Natural killer cell (primary cell): ENCODE measurements around the gene CPAMD8. TPM values are rescaled to one million over a fixed set of nuclear protein-coding genes. Genes with fewer than 3 reads are reported as not detected.

Source experiments
- ATAC-seq, 3 donors: fragments of 150-1000 bp in 2 of 3; fragments of 200-7000 bp in 1 of 3; cut with Tn5 transposase; 1 replicate in 1 of 3; 2 replicates in 2 of 3; pipeline ENCODE4 v1.10.0; 2021; ENCODE audit warnings: mild to moderate bottlenecking in 2 of 3, moderate library complexity in 2 of 3
- DNase-seq, 2 donors: peaks; one replicate each; pipeline versions ENCODE4 v3.0.0 to v3.0.0-alpha.2; 2013 to 2021; ENCODE audit warnings: mixed read lengths in 1 of 2
- H3K27ac ChIP-seq: one replicate; pipeline ENCODE4 v1.5.1; 2013; ENCODE audit warnings: mild to moderate bottlenecking, low read length
- H3K27me3 ChIP-seq: one replicate; pipeline ENCODE4 v1.6.1; 2013; ENCODE audit warnings: low read length; ENCODE audit not compliant: control insufficient read depth, insufficient read depth
- H3K36me3 ChIP-seq: one replicate; pipeline ENCODE4 v1.6.1; 2013; ENCODE audit warnings: low read length; ENCODE audit not compliant: control insufficient read depth, insufficient read depth
- H3K4me1 ChIP-seq: one replicate; pipeline ENCODE4 v1.6.1; 2013; ENCODE audit warnings: low read length; ENCODE audit not compliant: control insufficient read depth, insufficient read depth
- H3K4me3 ChIP-seq: one replicate; pipeline ENCODE4 v1.5.1; 2013; ENCODE audit warnings: low read length
- H3K9me3 ChIP-seq: one replicate; pipeline ENCODE4 v1.6.1; 2013; ENCODE audit warnings: low read length; ENCODE audit not compliant: control insufficient read depth, insufficient read depth
- H3K27ac Mint-ChIP-seq, 2 donors: one replicate each; pipeline ENCODE4 v1.8.0; 2022; ENCODE audit warnings: mild to moderate bottlenecking in 2 of 2, mixed read lengths in 2 of 2, moderate library complexity in 1 of 2
- H3K27me3 Mint-ChIP-seq, 2 donors: one replicate each; pipeline ENCODE4 v1.8.0; 2022; ENCODE audit warnings: low read depth in 2 of 2, mixed read lengths in 2 of 2
- H3K36me3 Mint-ChIP-seq: one replicate; pipeline ENCODE4 v1.8.0; 2022; ENCODE audit warnings: mixed read lengths
- H3K4me1 Mint-ChIP-seq, 2 donors: one replicate each; pipeline ENCODE4 v1.8.0; 2022; ENCODE audit warnings: mixed read lengths in 2 of 2
- H3K4me3 Mint-ChIP-seq: one replicate; pipeline ENCODE4 v1.8.0; 2022; ENCODE audit warnings: mild to moderate bottlenecking, moderate library complexity, mixed read lengths
- H3K9me3 Mint-ChIP-seq, 2 donors: one replicate each; pipeline ENCODE4 v1.8.0; 2022; ENCODE audit warnings: mixed read lengths in 2 of 2
- CTCF ChIP-seq: fragments of 200-600 bp; IDR thresholded peaks from one replicate; pipeline ENCODE4 v1.8.0; 2022; ENCODE audit warnings: antibody characterized with exemption
- WGBS: methylation state at CpG from one replicate; pipeline ENCODE4 v1.1.7; 2013; ENCODE audit warnings: missing lambda C conversion rate; ENCODE audit not compliant: insufficient coverage; 5-methylcytosine and 5-hydroxymethylcytosine counted together
- intact Hi-C: fragments of 100-400 bp; cut with micrococcal nuclease; formaldehyde crosslinking; loops from one replicate; pipeline ENCODE4 v1.14.2; 2022
- total RNA-seq, 4 donors: library from RNA; stranded (reverse); fragments of 120-200 nt in 1 of 4; gene quantifications; one replicate each; pipeline versions ENCODE4 v1.2.3 to v1.2.4, GENCODE V29; 2013 to 2022

Gene CPAMD8
- 1 to 10 TPM; 3.6 to 4.9 (median 4.7) TPM for total RNA-seq
- 2.3 TPM for total RNA-seq (2013)

GRCh38 chr19:17026706-17027534, at the start of gene CPAMD8:
CPAMD8 (minus strand) TSS chr19:17026810; CDS start chr19:17026642, 168 bp downstream.
- Mint-ChIP-seq H3K27me3 (peaks cover 38 to 58% of the 10 kb centered on the region in 2 donors), H3K4me1 (peaks cover 7% of the 10 kb centered on the region in 2 donors), H3K4me3 (peak within 1 kb of the TSS; percentile 47), H3K9me3 (peaks cover 2 to 6% of the 10 kb centered on the region in 2 donors), H3K36me3 (no peaks in the 10 kb centered on the region), H3K27ac (no peak within 1 kb of the TSS)
- WGBS: 5% methylated on average over 60 of the region's 67 CpGs
- TF ChIP-seq CTCF: no peak
- Histone ChIP-seq H3K27ac (no peak within 1 kb of the TSS), H3K4me1 (peaks cover 7% of the 10 kb centered on the region), H3K27me3 (peaks cover 10% of the 10 kb centered on the region), H3K9me3 (peaks cover 12% of the 10 kb centered on the region), H3K36me3 (no peaks in the 10 kb centered on the region), H3K4me3 (no peak within 1 kb of the TSS)
- no peak for DNase-seq
- intact Hi-C loops: no loop called here
- no peak for ATAC-seq

GRCh38 chr19:17075864-17076542, 49.4 kb upstream of the CPAMD8 start:
- Histone ChIP-seq H3K9me3 (no peaks in the 10 kb centered on the region), H3K27ac (peak overlapping the region; percentile 81), H3K4me3 (peak overlapping the region; percentile 70), H3K36me3 (peaks cover 4% of the 10 kb centered on the region), H3K27me3 (no peaks in the 10 kb centered on the region), H3K4me1 (peaks cover 64% of the 10 kb centered on the region)
- Mint-ChIP-seq H3K4me3 (peak overlapping the region; percentile 98), H3K9me3 (no peaks in the 10 kb centered on the region), H3K27ac (peak overlapping the region; percentile 92 to 96), H3K27me3 (no peaks in the 10 kb centered on the region), H3K36me3 (no peaks in the 10 kb centered on the region), H3K4me1 (peaks cover 51 to 72% of the 10 kb centered on the region in 2 donors)
- ATAC-seq (peak; percentile 3 to 25 (median 19)), DNase-seq (peak; percentile 56 to 67)
- no peak for TF ChIP-seq CTCF
- WGBS: under 1% methylated on average over 43 of the region's 43 CpGs
- intact Hi-C loops: loop anchor here (1.0 to 2.0 kb wide), 2 partner anchors 49 to 150 kb away; partner anchors contain the start of gene OCEL1

GRCh38 chr19:17075035-17075863, 48.6 kb upstream of the CPAMD8 start, which contains the start of the genes HAUS8 and MYO9B:
HAUS8 (minus strand) TSS chr19:17075452; CDS start chr19:17075422, 30 bp downstream.
MYO9B (plus strand) TSS chr19:17075777; CDS start chr19:17101718, 25,941 bp downstream.
- DNase-seq (peak; percentile 99 to 100), ATAC-seq (peak; percentile 89 to 98 (median 89))
- Mint-ChIP-seq H3K27me3 (peaks cover 0 to 3% of the 10 kb centered on the region in 2 donors), H3K4me3 (peak within 1 kb of the TSS; percentile 98), H3K27ac (peak within 1 kb of the TSS; percentile 92 to 96), H3K4me1 (peaks cover 48 to 73% of the 10 kb centered on the region in 2 donors), H3K9me3 (no peaks in the 10 kb centered on the region), H3K36me3 (no peaks in the 10 kb centered on the region)
- no peaks in the 10 kb centered on the region for H3K9me3 ChIP-seq
- no peak for TF ChIP-seq CTCF
- peak within 1 kb of the TSS; percentile 83 for H3K4me3 ChIP-seq
- peaks cover 5% of the 10 kb centered on the region for H3K36me3 ChIP-seq
- peak within 1 kb of the TSS; percentile 81 for H3K27ac ChIP-seq
- intact Hi-C loops: loop anchor here (1.0 to 2.0 kb wide), 2 partner anchors 50 to 151 kb away; partner anchors contain the start of gene OCEL1
- H3K4me1 ChIP-seq: peaks cover 57% of the 10 kb centered on the region
- H3K27me3 ChIP-seq: no peaks in the 10 kb centered on the region
- WGBS: under 1% methylated on average over 103 of the region's 103 CpGs
